Vagina (tissue), 2 donors: Measurements from ENCODE around the gene XAB2.

Experiments
- CTCF ChIP-seq, 3 experiments: fragments of 450-650 bp in 2 of 3; fragments of 200-600 bp in 1 of 3; sonication (generic) in 1 of 3; IDR thresholded peaks; one replicate each; pipeline ENCODE4 v1.5.1; 2017 to 2019; ENCODE audit warnings: antibody characterized with exemption in 3 of 3, mild to moderate bottlenecking in 2 of 3, moderate library complexity in 2 of 3
- POLR2AphosphoS5 ChIP-seq, 2 donors: sonication (generic); formaldehyde crosslinking; IDR thresholded peaks; one replicate each; pipeline ENCODE4 v1.9.0; 2017; ENCODE audit warnings: antibody characterized with exemption in 2 of 2, mild to moderate bottlenecking in 2 of 2, low read depth in 1 of 2; ENCODE audit not compliant: insufficient read depth in 1 of 2

- no peak for TF ChIP-seq POLR2AphosphoS5 (IDR thresholded peaks at IDR 0.05; ENCODE audit: insufficient read depth in 1 of 2, low read depth in 1 of 2)
- TF ChIP-seq CTCF (IDR thresholded peaks at IDR 0.05): no peak
These were observed 48.4 kb upstream of the XAB2 start for GRCh38 chr19:7677669-7678311.
